GM12865 (cell line): Measurements from ENCODE around the gene TECTB.

ENCODE experiments used
- DNase-seq: peaks from one replicate; pipeline ENCODE4 v3.0.0; 2010; ENCODE audit warnings: low read depth
- H3K4me3 ChIP-seq: 2 replicates; pipeline ENCODE4 v1.5.1; 2011; ENCODE audit warnings: mild to moderate bottlenecking, low read depth, low read length, control low read depth
- CTCF ChIP-seq: IDR thresholded peaks from 2 replicates; pipeline ENCODE4 v1.5.1; 2011; ENCODE audit warnings: low read length, control low read depth, low read depth, inconsistent platforms; ENCODE audit not compliant: insufficient read depth; ENCODE audit errors: missing control alignments

The TECTB gene

GRCh38 chr10:112271982-112272381 is 11.2 kb upstream of the TECTB start:
- TF ChIP-seq CTCF = no peak
- no peak for DNase-seq
- H3K4me3 ChIP-seq = no peak overlapping the region

GRCh38 chr10:112274831-112275230 is 8.4 kb upstream of the TECTB start:
- TF ChIP-seq CTCF = no peak
- no peak for DNase-seq
- H3K4me3 ChIP-seq = no peak overlapping the region

GRCh38 chr10:112275512-112276245 is 7.5 kb upstream of the TECTB start:
- no peak overlapping the region for H3K4me3 ChIP-seq
- DNase-seq = no peak
- no peak for TF ChIP-seq CTCF

- no peak for DNase-seq
- no peak overlapping the region for H3K4me3 ChIP-seq
- no peak for TF ChIP-seq CTCF
Observed at GRCh38 chr10:112278871-112279270, 4.3 kb upstream of the TECTB start.

- DNase-seq = no peak
- H3K4me3 ChIP-seq = no peak overlapping the region
- no peak for TF ChIP-seq CTCF
Observed at GRCh38 chr10:112279433-112279832, 3.8 kb upstream of the TECTB start.

GRCh38 chr10:112280205-112280921 is 2.8 kb upstream of the TECTB start:
- TF ChIP-seq CTCF = no peak
- no peak for DNase-seq
- H3K4me3 ChIP-seq = no peak overlapping the region
